Liver (tissue), 3 donors: Measurements from ENCODE around the gene SLC7A5.
"Not testable (repeated sequence)": the region's sequence is repeated elsewhere in the genome, so short reads cannot be mapped to it uniquely, and the experiment has no call there.

Source experiments
- ATF3 ChIP-seq: IDR thresholded peaks from 2 replicates; pipeline ENCODE4 v1.6.1; 2016; ENCODE audit warnings: antibody characterized with exemption
- EGR1 ChIP-seq, 2 donors: IDR thresholded peaks; 2 replicates each; pipeline ENCODE4 v1.6.1; 2016 to 2018; ENCODE audit warnings: antibody characterized with exemption in 2 of 2, low read depth in 2 of 2
- FOXA2 ChIP-seq: IDR thresholded peaks from 2 replicates; pipeline ENCODE4 v1.6.1; 2016; ENCODE audit warnings: antibody characterized with exemption
- GABPA ChIP-seq, 2 donors: IDR thresholded peaks in 1 of 2; conservative IDR thresholded peaks in 1 of 2; 2 replicates each; pipeline ENCODE4 v1.6.1; 2016; ENCODE audit warnings: antibody characterized with exemption in 2 of 2, mild to moderate bottlenecking in 1 of 2, moderate library complexity in 1 of 2
- JUND ChIP-seq, 2 donors: IDR thresholded peaks; 2 replicates each; pipeline ENCODE4 v1.6.1; 2016; ENCODE audit warnings: antibody characterized with exemption in 2 of 2
- MAX ChIP-seq: IDR thresholded peaks from 2 replicates; pipeline ENCODE4 v1.6.1; 2016; ENCODE audit warnings: antibody characterized with exemption
- RAD21 ChIP-seq, 2 donors: IDR thresholded peaks; 2 replicates each; pipeline ENCODE4 v1.6.1; 2016; ENCODE audit warnings: antibody characterized with exemption in 2 of 2, mild to moderate bottlenecking in 2 of 2
- REST ChIP-seq: IDR thresholded peaks from 2 replicates; pipeline ENCODE4 v1.6.1; 2016; ENCODE audit warnings: antibody characterized with exemption, mild to moderate bottlenecking
- SP1 ChIP-seq: IDR thresholded peaks from 2 replicates; pipeline ENCODE4 v1.6.1; 2018; ENCODE audit warnings: antibody characterized with exemption, mild to moderate bottlenecking
- TAF1 ChIP-seq: conservative IDR thresholded peaks from 2 replicates; pipeline ENCODE4 v1.6.1; 2016; ENCODE audit warnings: antibody characterized with exemption, mild to moderate bottlenecking
- ZBTB33 ChIP-seq: IDR thresholded peaks from 2 replicates; pipeline ENCODE4 v1.6.1; 2016; ENCODE audit warnings: antibody characterized with exemption
- TF ChIP-seq, protein P1 (sequence below): fragments of 150-350 bp; IDR thresholded peaks from 2 replicates; pipeline ENCODE4 v1.5.1; 2017; ENCODE audit warnings: improper control_type of control experiment, low read depth, low read length; ENCODE audit not compliant: missing input control
- donor health status: healthy.
- donor health status: healthy.

GRCh38 chr16:87900489-87900888, 31.2 kb upstream of the SLC7A5 start:
- TF ChIP-seq, protein P1, sequence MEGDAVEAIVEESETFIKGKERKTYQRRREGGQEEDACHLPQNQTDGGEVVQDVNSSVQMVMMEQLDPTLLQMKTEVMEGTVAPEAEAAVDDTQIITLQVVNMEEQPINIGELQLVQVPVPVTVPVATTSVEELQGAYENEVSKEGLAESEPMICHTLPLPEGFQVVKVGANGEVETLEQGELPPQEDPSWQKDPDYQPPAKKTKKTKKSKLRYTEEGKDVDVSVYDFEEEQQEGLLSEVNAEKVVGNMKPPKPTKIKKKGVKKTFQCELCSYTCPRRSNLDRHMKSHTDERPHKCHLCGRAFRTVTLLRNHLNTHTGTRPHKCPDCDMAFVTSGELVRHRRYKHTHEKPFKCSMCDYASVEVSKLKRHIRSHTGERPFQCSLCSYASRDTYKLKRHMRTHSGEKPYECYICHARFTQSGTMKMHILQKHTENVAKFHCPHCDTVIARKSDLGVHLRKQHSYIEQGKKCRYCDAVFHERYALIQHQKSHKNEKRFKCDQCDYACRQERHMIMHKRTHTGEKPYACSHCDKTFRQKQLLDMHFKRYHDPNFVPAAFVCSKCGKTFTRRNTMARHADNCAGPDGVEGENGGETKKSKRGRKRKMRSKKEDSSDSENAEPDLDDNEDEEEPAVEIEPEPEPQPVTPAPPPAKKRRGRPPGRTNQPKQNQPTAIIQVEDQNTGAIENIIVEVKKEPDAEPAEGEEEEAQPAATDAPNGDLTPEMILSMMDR, result not testable (repeated sequence)
- not testable (repeated sequence) for TF ChIP-seq EGR1 (IDR thresholded peaks at IDR 0.05; ENCODE audit: low read depth in 2 of 2); GABPA (IDR thresholded peaks at IDR 0.05 in 1 of 2, conservative IDR thresholded peaks at IDR 0.05 in 1 of 2); TAF1; FOXA2; MAX; RAD21 (IDR thresholded peaks at IDR 0.05); JUND (IDR thresholded peaks at IDR 0.05); REST; ATF3; SP1; ZBTB33
